Measurements from ENCODE around the gene ANKRD13A. TPM values are rescaled to one million over a fixed set of nuclear protein-coding genes. Genes with fewer than 3 reads are reported as not detected.

Gene ANKRD13A
- total RNA-seq, 2 donors from 2014 or later, result 33.0 to 35.0 TPM

- DNase-seq (no peak), ATAC-seq (no peak)
- H3K4me1 ChIP-seq, result no peaks in the 10 kb centered on the region
- TF ChIP-seq POLR2A (IDR thresholded peaks at IDR 0.05), result no peak
- TF ChIP-seq CTCF (IDR thresholded peaks at IDR 0.05), result no peak
- no peak overlapping the region for H3K27ac ChIP-seq
- no peak overlapping the region for H3K4me3 ChIP-seq
- WGBS, 2 donors, result 62 to 67% methylated on average over 5 of the region's 5 CpGs
- H3K9me3 ChIP-seq, result no peaks in the 10 kb centered on the region
- intact Hi-C loops (cut with DNase I), result no loop called here
- no peaks in the 10 kb centered on the region for H3K27me3 ChIP-seq
- H3K36me3 ChIP-seq (replicated peaks in 1 of 2; ENCODE audit: insufficient read depth in 1 of 2, low read depth in 2 of 2), result no peaks in the 10 kb centered on the region
Measured at GRCh38 chr12:110074089-110074488, 74.9 kb downstream of the ANKRD13A start.

- ATAC-seq (no peak), DNase-seq (no peak)
- Histone ChIP-seq H3K4me3 (no peak overlapping the region), H3K36me3 (replicated peaks in 1 of 2; ENCODE audit: insufficient read depth in 1 of 2, low read depth in 2 of 2) (no peaks in the 10 kb centered on the region), H3K27ac (no peak overlapping the region), H3K9me3 (no peaks in the 10 kb centered on the region), H3K27me3 (no peaks in the 10 kb centered on the region), H3K4me1 (no peaks in the 10 kb centered on the region)
- WGBS, 2 donors, result 88 to 94% methylated on average over 1 of the region's 1 CpG
- no peak for TF ChIP-seq CTCF (IDR thresholded peaks at IDR 0.05)
- TF ChIP-seq POLR2A (IDR thresholded peaks at IDR 0.05), result no peak
- intact Hi-C loops (cut with DNase I), result no loop called here
Measured at GRCh38 chr12:110075880-110076279, 76.7 kb downstream of the ANKRD13A start.

- 74 to 77% methylated on average over 4 of the region's 4 CpGs for WGBS, 2 donors
Measured at GRCh38 chr12:110077800-110078199, 78.6 kb downstream of the ANKRD13A start.

GRCh38 chr12:110079477-110080400 lies 80.5 kb downstream of the ANKRD13A start:
- 65 to 69% methylated on average over 24 of the region's 24 CpGs for WGBS, 2 donors
- no peaks in the 10 kb centered on the region for H3K4me1 ChIP-seq
- no peaks in the 10 kb centered on the region for H3K27me3 ChIP-seq
- no peaks in the 10 kb centered on the region for H3K36me3 ChIP-seq (replicated peaks in 1 of 2; ENCODE audit: insufficient read depth in 1 of 2, low read depth in 2 of 2)
- peak; percentile 52 for ATAC-seq
- peak; percentile 16 to 56 (median 22) for DNase-seq
- H3K4me3 ChIP-seq, result no peak overlapping the region
- TF ChIP-seq CTCF (IDR thresholded peaks at IDR 0.05), result no peak
- no peak for TF ChIP-seq POLR2A (IDR thresholded peaks at IDR 0.05)
- peak overlapping the region in 2 of 4 donors; percentile 29 to 44 for H3K27ac ChIP-seq
- intact Hi-C loops (cut with DNase I), result no loop called here
- H3K9me3 ChIP-seq, result no peaks in the 10 kb centered on the region

More at GRCh38 chr12:110077800-110078199, 78.6 kb downstream of the ANKRD13A start:
- no peak for TF ChIP-seq POLR2A (IDR thresholded peaks at IDR 0.05)
- no peak for TF ChIP-seq CTCF (IDR thresholded peaks at IDR 0.05)
- intact Hi-C loops (cut with DNase I), result no loop called here
- Histone ChIP-seq H3K4me3 (no peak overlapping the region), H3K9me3 (no peaks in the 10 kb centered on the region), H3K36me3 (replicated peaks in 1 of 2; ENCODE audit: insufficient read depth in 1 of 2, low read depth in 2 of 2) (no peaks in the 10 kb centered on the region), H3K4me1 (no peaks in the 10 kb centered on the region), H3K27ac (no peak overlapping the region), H3K27me3 (no peaks in the 10 kb centered on the region)
- ATAC-seq, result no peak
- DNase-seq, result no peak

Measured in body of pancreas (tissue), 4 donors.